HT1080 (cell line): Measurements from ENCODE around the gene ZZZ3. TPM values are rescaled to one million over a fixed set of nuclear protein-coding genes. Genes with fewer than 3 reads are reported as not detected.
"Not testable (repeated sequence)": the region's sequence is repeated elsewhere in the genome, so short reads cannot be mapped to it uniquely, and the experiment has no call there.

Experiments
- DNase-seq: peaks from one replicate; pipeline ENCODE4 v3.0.0-alpha.2; 2015; ENCODE audit warnings: low read depth
- polyA plus RNA-seq, 2 experiments: library from polyadenylated mRNA; depleted of rRNA; stranded (reverse); fragments of >200 nt; gene quantifications; 2 replicates each; pipeline ENCODE4 v1.2.3, GENCODE V29; 2015
- total RNA-seq: library from RNA; depleted of rRNA; stranded (reverse); fragments of >200 nt; shearing (Covaris generic); gene quantifications from 2 replicates; pipeline ENCODE4 v1.2.3, GENCODE V29; 2014; rRNA removed

ZZZ3 gene
- 64.8 and 70.6 TPM in 2 replicates for total RNA-seq
- 29.7 and 43.3 TPM in 2 replicates for polyA plus RNA-seq (2015; cell fraction: cytosol; rRNA removed)
- 39.5 and 41.4 TPM in 2 replicates for polyA plus RNA-seq (2015; cell fraction: nucleus; rRNA removed)

DNA sequence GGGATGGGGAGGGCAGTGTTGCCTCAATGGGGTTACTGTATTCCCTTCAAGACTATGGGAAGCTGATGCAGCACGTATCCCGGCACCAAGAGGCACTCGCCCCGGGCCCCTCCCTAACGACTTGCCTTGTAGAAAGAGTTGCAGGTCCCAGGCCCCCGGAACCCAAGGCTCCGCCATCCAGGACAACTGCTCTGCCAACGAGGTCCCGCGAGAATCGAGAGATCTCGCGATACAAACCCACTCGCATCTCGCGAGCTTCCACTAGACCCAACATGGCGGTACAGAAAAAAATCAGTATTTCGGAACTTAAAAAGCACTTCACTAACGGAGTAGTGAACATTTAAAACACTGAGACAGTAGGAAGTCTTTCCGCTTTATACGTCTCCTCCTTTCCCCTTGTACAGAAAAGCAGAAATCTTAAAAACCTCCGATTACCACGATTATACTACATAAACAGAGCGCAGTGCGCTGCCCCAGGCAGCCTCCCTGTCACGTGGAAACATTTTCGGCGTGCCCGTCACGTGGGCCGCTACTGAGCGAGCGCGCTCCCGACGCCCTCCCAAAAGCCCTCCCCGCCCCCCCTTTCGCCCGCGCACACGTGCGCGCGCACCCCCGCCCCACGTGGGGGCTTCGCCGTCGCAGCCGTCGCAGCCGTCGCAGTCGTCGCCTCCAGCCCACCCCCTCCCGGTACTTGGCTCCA is at the start of gene ZZZ3:
ZZZ3 (minus strand) TSS at position 199 of the 700 bp plus-strand sequence. CDS start 49,304 bp downstream, outside the sequence.
- DNase-seq: peak; percentile 88

DNA sequence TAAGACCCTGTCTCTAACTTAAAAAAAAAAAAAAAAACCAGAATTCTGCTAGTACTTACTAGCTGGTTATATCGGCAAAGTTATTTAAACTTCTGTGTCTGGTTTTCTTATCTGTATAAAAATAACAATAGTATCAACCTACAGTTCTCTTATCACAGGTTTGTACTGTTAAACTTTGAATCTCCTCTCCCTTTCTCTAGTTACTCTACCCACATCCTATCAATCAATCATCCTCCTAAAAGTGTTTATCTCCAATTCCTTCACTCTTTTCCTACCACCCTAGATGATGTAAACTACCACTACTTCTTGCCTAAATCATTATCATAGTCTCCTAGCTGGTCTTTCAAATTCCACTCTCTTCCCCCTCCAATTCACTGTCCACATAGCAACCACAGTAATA is 49.6 kb upstream of the ZZZ3 start:
- DNase-seq: no peak

DNA sequence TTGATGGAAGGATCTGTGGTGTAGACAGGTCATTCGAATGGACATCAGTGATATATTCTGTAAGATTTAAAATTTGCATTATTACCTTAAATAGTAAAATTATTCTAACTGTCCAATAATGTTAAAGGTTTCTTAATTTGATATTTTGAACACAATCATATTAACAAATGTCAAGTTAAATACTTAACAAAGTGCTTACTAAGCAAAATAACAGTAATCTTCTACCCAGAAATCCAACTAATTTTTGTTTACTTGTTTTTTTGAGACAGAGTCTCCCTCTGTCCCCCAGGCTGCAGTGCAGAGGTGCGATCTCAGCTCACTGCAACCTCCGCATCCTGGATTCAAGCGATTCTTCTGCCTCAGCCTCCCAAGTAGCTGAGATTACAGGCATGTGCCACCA is 43.2 kb upstream of the ZZZ3 start:
- no peak for DNase-seq

DNA sequence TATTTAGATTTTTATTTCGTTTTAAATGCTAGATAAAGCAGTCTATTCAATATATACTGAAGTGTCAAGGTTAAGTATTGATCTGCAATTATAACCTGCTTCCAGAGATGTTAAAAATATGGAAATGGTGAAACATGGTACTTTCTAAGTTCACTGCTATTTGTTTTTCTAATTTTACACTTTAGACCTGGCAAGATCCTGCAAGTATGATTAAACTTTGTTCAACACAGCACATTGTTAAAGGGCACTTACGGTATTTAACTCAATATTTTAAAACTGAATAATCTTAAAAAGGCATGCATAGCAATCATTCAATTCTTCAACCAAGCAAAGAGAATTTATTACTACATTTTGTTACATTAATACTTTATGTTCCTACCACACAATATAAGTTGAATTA is 35.7 kb upstream of the ZZZ3 start:
- DNase-seq: no peak

DNA sequence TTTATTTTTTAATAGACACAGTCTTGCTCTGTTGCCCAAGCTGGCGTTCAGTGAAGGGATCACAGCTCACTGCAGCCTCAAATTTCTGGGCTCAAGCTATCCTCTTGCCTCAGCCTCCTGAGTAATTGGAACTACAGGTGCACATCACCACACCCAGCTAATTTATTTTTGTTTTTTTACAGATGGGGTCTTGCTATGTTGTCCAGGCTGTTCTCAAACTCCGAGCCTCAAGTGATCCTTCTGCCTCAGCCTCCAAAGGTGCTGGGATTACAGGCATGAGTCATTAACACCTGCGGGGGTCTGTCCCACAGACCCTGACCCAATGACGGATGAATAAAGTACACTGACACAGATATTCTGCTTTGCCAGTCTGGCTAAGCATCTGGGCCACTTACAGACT is 33.6 kb upstream of the ZZZ3 start:
- DNase-seq: no peak

DNA sequence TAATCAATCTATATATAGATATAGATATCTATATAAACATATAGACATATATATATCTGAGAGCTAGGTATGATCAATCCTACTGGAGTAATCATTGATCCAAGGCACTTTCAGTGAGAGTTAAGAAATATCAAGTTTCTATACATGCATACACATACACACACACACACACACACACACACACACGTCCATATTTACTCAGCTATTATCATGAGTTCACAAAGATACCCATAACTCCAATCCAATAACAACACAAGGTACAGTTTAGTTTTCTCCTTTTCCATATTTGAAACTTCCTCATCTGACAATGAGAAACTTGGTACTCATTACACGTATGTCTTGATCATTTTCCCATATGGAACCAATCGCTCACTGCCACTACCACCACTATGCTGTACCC is 27.3 kb upstream of the ZZZ3 start:
- DNase-seq: no peak

DNA sequence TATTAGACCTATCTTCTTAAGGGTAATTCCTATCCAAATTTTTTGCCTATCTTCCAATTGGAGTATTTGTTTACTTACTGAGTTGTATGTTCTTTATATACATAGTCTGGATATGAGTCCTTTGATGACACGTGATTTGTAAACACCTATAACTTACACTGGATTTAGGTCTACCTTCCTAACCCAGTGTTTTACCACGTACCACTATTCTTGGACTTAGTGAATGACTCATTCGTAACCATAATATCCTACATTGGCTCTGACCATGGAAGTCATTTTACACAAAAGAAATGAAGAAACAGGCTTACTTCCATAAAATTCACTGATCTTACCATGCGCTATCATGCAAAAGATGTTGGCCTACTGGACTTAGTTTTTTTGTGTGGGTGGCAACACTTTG is 23.9 kb upstream of the ZZZ3 start:
- DNase-seq: peak; percentile 25

DNA sequence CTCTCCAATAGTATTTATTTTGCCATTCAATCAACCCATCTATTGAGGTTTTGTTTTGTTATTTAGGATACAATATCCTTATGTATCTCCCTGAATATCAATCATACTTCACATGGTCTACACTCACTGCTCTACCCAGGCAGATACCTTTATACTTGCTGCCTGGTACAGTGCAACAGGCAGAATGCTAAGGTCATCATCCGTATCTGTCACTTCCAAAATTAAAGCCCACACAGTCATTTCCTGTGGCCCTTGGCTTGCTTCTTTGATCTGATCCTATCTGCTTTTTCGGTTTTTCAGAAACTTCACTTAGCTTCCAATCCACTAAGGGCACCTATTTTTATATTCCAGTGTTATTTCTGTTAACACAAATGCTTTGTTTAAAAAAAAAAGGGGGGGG is 22.3 kb upstream of the ZZZ3 start:
- DNase-seq: no peak

DNA sequence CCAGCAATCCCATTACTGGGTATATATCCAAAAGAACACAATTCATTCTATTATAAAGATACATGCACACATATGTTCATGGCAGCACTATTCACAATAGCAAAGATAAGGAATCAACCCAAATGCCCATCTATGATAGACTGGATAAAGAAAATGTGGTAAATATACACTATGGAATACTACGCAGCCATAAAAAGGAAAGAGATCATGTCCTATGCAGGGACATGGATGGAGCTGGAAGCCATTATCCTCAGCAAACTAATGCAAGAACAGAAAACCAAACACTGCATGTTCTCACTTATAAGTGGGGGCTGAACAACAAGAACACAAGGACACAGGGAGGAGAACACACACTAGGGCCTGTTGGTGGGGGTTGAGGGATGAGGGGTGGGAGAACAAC is 17.2 kb upstream of the ZZZ3 start:
- DNase-seq: not testable (repeated sequence)

DNA sequence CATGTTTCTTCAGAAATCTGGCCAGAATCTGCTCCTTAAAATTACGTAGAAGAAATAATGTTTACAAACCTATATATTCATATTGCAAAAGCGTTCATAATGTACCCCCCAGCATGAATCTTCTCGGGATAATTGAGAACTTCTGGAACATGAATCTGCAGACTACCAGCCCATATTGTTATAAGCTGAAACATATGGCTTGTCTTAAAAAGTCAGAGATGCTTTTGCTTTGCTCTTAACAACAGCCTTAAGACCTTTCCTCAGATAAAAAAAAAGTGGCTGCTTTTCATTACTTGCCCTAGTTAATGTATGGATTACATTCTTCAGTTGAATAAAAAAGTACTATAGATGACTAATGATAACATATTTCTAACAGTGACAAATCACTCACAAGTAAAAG is 15.0 kb upstream of the ZZZ3 start:
- no peak for DNase-seq

DNA sequence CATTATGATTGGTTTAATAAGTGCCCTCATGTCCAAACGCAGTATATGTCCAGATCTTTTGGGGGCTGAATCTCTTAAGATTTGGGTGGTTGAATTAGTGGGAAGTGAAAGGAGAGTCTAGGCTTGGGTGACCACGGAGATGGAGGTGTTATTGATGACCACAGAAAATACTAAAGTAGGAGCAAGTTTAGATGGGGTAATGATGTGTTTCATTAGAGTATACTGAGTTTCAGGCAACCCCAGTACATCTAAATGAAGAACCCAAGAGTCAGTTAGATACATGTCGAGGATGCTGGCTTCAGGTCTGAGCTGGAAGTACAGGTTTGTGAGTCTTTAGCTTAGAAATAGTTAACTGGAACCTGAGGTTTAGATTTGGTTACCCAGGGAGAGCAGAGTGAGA is 6.5 kb upstream of the ZZZ3 start:
- DNase-seq: no peak

DNA sequence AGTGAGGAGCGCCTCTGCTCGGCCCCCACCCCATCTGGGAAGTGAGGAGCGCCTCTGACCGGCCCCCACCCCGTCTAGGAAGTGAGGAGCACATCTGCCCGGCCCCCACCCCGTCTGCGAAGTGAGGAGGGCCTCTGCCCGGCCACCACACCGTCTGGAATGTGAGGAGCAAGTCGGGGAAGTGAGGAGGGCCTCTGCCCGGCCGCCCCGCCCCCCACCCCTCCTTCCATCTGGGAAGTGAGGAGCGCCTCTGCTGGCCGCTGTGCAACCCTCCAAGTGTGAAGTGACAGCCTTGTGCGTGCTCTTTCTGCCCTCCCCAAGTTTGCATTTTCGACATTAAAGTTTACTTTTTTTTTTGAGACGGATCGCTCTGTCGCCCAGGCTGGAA is 5.1 kb upstream of the ZZZ3 start:
- DNase-seq: no peak

DNA sequence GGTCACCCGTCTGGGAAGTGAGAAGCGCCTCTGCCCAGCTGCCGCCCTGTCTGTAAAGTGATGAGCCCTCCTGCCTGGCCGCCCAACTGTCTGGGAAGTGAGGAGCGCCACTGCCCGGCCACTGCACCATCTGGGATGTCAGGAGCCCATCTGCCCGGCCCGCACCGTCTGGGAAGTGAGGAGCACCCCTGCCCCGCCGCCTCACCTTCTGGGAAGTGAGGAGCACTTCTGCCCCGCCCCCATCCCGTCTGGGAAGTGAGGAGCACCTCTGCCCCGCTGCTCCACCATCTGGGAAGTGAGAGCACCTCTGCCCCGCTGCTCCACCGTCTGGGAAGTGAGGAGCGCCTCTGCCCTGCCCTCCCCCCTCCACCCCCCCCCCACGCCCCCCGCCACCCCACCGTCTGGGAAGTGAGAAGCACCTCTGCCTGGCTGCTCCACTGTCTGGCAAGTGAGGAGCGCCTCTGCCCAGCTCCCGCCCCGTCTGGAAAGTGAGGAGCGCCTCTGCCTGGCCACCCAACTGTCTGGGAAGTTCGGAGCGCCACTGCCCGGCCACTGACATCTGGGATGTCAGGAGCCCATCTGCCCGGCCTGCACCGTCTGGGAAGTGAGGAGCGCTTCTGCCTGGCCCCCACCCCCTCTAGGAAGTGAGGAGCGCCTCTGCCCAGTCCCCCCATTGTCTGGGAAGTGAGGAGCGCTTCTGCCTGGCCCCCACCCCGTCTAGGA is 4.5 kb upstream of the ZZZ3 start:
- no peak for DNase-seq

DNA sequence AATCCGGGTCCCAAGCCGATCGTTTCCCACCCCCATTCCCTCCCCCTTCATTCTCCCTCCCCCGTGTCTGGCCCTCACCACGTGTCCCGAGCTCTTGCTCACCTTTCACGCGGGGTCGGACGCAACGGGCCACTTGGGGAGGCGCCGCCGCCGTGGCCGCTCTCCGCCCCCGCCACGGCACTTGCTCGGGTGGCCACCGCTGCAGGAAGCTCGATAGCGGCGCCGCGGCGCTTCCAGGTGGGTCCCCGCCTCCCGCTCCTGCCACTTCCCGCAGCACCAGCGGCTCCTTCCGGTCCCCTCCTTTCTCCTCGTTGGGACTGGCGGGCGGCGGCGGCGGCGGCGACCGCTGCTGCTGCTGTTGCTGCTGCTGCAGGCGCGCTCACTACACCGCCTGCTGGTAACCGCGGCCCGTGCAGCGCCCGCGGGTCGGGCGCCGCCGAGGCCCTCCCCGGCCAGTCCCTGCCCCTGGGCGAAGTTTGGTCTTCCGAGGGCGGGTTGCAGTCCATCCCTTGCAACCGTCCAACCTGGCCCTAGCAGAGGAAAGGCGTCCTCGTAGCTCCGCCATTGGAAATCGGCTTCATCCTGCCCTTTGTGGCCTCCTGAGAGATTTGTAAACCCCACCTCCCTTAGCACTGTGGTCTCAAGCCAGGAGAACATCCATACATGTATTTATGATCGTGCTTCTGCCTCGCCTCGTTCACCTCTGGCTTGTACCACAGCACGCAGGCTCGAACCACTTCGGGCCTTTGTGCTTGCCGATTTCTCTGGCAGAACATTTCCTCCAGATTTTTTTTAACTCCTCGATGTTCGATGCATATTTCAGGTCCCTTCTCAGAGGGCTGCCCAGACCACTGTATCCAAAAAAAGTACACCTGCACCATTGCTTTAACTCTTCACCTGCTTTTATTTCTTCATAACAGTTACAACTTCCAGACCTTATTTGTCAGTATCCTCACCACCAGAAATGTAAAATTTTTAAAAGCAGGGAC is 996 bp upstream of the ZZZ3 start:
- peak; percentile 95 for DNase-seq

DNA sequence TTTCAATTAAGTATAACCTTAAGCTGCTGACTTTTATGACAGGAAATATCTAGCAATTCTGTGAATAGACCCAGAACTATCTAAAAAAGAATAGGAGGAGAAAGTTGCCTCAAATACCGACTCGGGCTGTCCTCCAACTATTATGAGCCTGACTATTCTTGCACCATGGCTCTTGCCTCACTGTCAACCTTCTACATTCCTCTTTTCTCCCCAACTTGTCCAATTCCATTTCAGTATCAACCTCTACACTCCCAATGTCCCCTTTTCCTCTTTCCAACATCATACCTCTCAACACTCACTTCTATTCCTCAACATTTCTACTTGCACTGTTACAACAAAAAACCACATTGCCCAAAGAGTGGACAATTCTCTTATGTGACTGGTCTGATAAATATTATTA is 2.3 kb downstream of the ZZZ3 start:
- DNase-seq: no peak

DNA sequence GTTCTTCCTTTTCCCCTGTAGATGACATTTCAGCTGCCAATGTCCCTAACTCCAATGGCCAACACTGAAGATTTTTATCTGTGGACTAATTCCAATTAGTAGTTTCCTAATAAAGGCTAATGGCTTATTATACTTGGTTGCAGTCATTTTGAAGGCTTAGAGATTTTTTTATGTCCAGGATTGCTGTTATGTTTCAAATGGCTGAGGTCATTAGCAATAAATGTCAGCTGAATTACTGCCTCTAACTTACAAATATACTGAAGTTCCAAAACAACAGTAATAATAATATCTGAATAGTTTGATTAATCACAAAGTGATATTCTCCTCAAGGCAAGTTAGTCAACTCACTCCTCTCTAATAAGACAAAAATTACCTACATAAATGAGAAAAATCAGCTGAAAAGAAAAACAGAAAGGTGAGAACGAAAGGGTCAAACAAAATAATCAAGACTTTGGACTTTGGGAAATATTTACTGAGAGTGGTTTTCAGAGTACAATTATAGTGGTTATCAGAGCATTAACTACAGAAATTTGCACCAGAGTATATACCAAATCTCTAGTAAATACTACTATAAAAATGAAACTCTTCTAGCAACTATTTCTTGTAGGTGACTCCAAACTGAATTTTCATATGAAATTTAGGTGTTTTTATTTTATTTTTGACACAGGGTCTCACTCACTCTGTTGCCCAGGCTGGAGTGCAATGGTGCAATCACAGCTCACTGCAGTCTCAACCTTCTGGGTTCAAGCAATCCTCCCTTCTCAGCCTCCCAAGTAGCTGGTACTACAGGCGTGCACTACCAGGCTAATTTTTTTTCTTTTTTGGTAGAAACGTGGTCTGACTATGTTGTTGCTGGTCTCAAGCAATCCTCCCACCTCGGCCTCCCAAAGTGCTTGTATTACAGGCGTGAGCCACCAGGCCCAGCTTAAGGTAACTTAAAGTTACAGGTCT is 3.5 kb downstream of the ZZZ3 start:
- no peak for DNase-seq

DNA sequence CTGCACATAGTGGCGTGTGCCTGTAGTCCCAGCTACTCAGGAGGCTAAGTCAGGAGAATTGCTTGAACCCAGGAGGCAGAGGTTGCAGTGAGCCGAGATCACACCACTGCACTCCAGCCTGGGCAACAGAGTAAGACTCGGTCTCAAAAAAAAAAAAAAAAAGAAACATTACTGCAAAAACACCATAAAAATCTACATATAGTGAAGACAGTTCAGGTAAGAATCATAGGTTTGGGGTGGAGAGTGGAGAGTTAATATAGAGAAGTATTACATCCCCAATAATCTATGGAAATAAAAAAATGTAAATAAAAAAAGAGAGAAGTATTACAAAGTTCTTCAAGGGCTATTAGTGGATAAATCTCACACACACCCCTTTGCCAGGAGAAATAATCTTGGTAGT is 7.7 kb downstream of the ZZZ3 start:
- not testable (repeated sequence) for DNase-seq

DNA sequence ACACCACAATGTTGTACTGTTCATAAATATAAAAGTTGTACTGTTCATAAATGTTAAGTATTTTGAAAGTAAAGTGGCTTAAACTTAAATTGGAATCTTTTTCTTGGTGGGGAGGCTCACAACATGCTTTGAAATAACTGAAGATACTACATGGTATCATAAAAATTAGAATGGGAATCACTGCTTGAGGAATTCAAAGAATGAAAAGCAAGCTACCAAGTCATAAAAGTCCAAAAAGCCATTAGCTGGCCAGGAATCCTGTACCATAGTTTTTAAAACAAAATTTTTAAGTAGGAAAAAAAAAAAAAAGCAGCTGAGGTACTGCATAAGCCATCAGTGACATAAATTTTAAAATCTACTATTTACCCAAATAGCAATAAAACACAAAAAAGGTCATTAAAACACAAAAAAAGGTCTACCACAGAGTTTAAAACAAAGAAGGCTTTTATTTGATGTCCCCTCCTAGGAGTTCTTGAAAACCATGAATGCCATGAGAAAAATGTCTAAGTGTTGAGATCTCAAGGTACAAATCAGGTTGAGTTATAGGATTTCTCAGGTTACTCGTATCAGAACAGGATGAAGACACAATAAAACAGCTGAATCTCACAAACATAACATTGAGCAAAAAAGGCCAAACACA is 8.6 kb downstream of the ZZZ3 start:
- no peak for DNase-seq

DNA sequence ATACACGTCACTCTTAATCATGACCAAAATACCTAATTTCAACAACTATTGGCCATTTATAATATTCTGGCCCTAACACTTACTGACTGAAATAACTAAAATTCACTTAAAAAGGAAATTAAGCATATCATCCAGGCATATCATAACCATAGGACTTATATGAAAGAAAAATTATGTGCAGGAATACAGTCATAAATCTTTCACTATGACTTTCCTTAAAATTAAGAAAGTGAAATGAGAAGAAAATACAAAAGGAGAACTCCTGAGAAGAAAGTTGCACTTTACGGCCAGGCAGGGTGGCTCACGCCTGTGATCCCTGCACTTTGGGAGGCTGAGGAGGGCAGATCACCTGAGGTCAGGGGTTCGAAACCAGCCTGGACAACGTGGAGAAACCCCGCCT is 9.4 kb downstream of the ZZZ3 start:
- DNase-seq: no peak

DNA sequence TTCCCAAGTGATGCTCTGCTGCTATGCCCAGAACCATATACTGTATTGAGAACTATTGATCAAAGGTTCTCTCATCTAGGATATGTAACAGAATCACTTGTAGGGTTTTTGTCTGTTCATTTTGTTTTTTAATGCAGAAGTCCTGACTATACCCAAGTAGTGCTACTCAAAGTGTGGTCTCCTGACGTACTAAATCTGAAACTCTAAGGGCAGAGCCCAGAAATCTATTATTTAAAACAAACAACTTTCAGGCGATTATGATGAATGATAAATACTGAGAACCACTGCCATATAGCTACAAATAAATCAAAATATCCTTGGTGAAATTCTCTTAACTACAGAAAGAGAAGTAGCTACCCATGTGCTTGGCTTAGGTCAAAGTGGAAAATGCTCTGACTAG is 10.1 kb downstream of the ZZZ3 start:
- DNase-seq: no peak
